Heart right ventricle (tissue), 16 donors: Measurements from ENCODE around the gene GPRASP1. TPM values are rescaled to one million over a fixed set of nuclear protein-coding genes. Genes with fewer than 3 reads are reported as not detected.

Experiments used
- ATAC-seq, 8 donors: fragments of 200-7000 bp; cut with Tn5 transposase; one replicate each; pipeline ENCODE4 v1.9.1; 2020; ENCODE audit warnings: mild to moderate bottlenecking in 8 of 8, moderate library complexity in 8 of 8, moderate number of reproducible peaks in 1 of 8
- DNase-seq, 2 donors: peaks; one replicate each; pipeline ENCODE4 v3.0.0-alpha.2; 2020
- H3K27ac ChIP-seq, 10 donors: fragments of 200-600 bp; sonication (generic) in 2 of 10; one replicate each; pipeline versions ENCODE4 v1.5.0 to v1.8.0; 2020 to 2022; ENCODE audit warnings: mild to moderate bottlenecking in 3 of 10
- H3K27me3 ChIP-seq, 7 donors: fragments of 200-600 bp; one replicate each; pipeline ENCODE4 v1.8.0; 2021 to 2022; ENCODE audit warnings: mild to moderate bottlenecking in 2 of 7
- H3K36me3 ChIP-seq, 9 donors: fragments of 200-600 bp; sonication (generic) in 1 of 9; one replicate each; pipeline versions ENCODE4 v1.5.0 to v1.8.0; 2020 to 2022; ENCODE audit warnings: mild to moderate bottlenecking in 2 of 9
- H3K4me1 ChIP-seq, 9 donors: fragments of 200-600 bp; sonication (generic) in 1 of 9; one replicate each; pipeline versions ENCODE4 v1.5.0 to v1.8.0; 2020 to 2022; ENCODE audit warnings: mild to moderate bottlenecking in 4 of 9
- H3K4me3 ChIP-seq, 10 donors: fragments of 200-600 bp; sonication (generic) in 2 of 10; one replicate each; pipeline versions ENCODE4 v1.5.0 to v1.8.0; 2020 to 2022; ENCODE audit warnings: mild to moderate bottlenecking in 7 of 10, moderate library complexity in 2 of 10
- H3K9me3 ChIP-seq, 11 donors: fragments of 200-600 bp in 10 of 11; sonication (generic) in 2 of 11; one replicate each; pipeline versions ENCODE4 v1.5.0 to v1.8.0; 2013 to 2022; ENCODE audit warnings: mild to moderate bottlenecking in 2 of 11, control low read depth in 1 of 11, moderate library complexity in 1 of 11
- WGBS, 2 donors: extraction: QIAGEN DNeasy Blood & Tissue Kit; methylation state at CpG; one replicate each; pipeline ENCODE4 v1.1.7; 2013; ENCODE audit warnings: inconsistent platforms in 1 of 2; 5-methylcytosine and 5-hydroxymethylcytosine counted together
- intact Hi-C, 10 donors: fragments of 100-400 bp; cut with DNase I; formaldehyde crosslinking; loops; one replicate each; pipeline versions ENCODE4 v1.11.1 to v1.14.2; 2022
- polyA plus RNA-seq, 2 donors: library from polyadenylated mRNA; stranded (reverse); fragments of 200-250 nt; gene quantifications; one replicate each; pipeline ENCODE4 v1.2.3, GENCODE V29; 2013
- total RNA-seq, 10 donors: library from RNA; stranded (reverse); fragmentation: NEBNext Ultra II Directional in 3 of 10; extraction: Animal tissue kit (Norgen Biotek cat#: 25700) in 3 of 10; gene quantifications; one replicate each; pipeline versions ENCODE4 v1.2.1 to v1.2.4, GENCODE V29; 2021 to 2023
- TF ChIP-seq, protein P1 (sequence below), 9 donors: fragments of 200-600 bp; sonication (generic) in 2 of 9; IDR thresholded peaks; one replicate each; pipeline versions ENCODE4 v1.5.0 to v1.8.0; 2021 to 2022; ENCODE audit warnings: antibody characterized with exemption in 9 of 9, mild to moderate bottlenecking in 5 of 9, moderate library complexity in 1 of 9
- donor health status: Arrhythmogenic right ventricular cardiomyopathy.
- donor health status: ischemic (EF 13 %, LVEDD 7.1; RV severe dilation, severe dysfunction).
- donor health status: healthy with polysubstance abuse.
- donor health status: DM: no; HTN: yes; CAD: no.
- donor health status: DM: no; HTN: no; CAD: no.
- donor health status: ischemic (EF 25% LVEDD 6.9; RV normal size, moderate dysfunction).
- donor health status: ischemic (EF 25% LVEDD 5.7; RV mildly dilated, moderate dysfunction).
- donor health status: healthy.
- donor health status: DM: yes; HTN: yes; CAD: no.
- donor health status: Ischemic cardiomyopathy.
- donor health status: ischemic (EF 35%, LVEDD 5.7; RV mildly dilated, moderate dysfunction).
- donor health status: nonischemic (EF 11% LVEDD 7.7; RV severe dilation, severe dysfunction).
- donor health status: DM: yes; HTN: yes; CAD: no.
- donor health status: PGD.
- donor health status: ischemic (EF 29% LVEDD 5.4; RV normal size, mild dysfunction).
- donor health status: nonischemic (EF 23%, LVEDD 6.1; RV moderate dilation, normal function).

The GPRASP1 gene
- total and polyA plus RNA-seq, 12 donors = 1.2 to 10.0 (median 7.3) TPM

DNA sequence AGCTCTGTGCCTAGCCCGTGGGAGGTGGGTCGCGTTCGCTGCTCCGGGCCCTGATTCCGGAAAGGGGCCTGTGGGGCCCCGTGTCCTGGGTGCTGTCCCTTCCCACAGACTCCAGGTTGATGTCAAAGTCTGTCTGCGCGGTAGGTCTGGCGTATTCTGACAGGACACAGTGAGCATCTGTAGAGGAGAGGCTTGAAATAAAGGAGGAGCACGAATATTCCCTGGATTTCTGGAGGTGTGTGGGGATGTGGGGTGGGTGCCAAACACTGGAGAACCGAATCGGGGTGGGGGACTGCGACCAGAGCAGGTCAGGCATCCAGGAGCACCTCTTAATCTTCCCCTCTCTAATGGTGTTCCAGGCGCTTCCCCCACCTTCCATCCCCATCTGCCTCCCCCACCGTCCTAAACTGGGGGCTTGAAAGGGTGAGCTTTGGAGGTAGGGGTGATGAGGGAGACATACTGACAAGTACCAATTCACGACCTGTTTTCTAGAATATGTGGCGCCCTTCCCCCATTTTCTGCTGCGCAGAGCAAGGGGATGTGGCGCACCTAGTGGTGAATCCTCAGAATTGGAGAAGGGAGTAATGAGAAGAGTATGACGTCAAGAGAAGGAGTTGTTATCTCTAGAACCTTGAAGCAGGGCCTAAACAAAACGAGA lies 877 bp downstream of the GPRASP1 start:
- Histone ChIP-seq H3K36me3 (no peaks in the 10 kb centered on the region), H3K27me3 (peaks cover 0 to 14% (median 0%) of the 10 kb centered on the region in 7 donors), H3K4me3 (peak overlapping the region; percentile 24 to 79 (median 66)), H3K27ac (peak overlapping the region in 8 of 10 donors; percentile 9 to 78 (median 66)), H3K9me3 (no peaks in the 10 kb centered on the region), H3K4me1 (peaks cover 0 to 6% (median 0%) of the 10 kb centered on the region in 9 donors)
- 4 to 10% methylated on average over 16 to 22 of the region's 22 CpGs for WGBS, 2 donors
- TF ChIP-seq, protein P1, sequence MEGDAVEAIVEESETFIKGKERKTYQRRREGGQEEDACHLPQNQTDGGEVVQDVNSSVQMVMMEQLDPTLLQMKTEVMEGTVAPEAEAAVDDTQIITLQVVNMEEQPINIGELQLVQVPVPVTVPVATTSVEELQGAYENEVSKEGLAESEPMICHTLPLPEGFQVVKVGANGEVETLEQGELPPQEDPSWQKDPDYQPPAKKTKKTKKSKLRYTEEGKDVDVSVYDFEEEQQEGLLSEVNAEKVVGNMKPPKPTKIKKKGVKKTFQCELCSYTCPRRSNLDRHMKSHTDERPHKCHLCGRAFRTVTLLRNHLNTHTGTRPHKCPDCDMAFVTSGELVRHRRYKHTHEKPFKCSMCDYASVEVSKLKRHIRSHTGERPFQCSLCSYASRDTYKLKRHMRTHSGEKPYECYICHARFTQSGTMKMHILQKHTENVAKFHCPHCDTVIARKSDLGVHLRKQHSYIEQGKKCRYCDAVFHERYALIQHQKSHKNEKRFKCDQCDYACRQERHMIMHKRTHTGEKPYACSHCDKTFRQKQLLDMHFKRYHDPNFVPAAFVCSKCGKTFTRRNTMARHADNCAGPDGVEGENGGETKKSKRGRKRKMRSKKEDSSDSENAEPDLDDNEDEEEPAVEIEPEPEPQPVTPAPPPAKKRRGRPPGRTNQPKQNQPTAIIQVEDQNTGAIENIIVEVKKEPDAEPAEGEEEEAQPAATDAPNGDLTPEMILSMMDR (IDR thresholded peaks at IDR 0.05) = peak in 8 of 9 donors; percentile 26 to 64 (median 48)
- ATAC-seq (peak; percentile 44 to 89 (median 69)), DNase-seq (peak in 1 of 2 donors; percentile 43)
- intact Hi-C loops = loop anchor here in 3 of 10 donors (5.0 to 10.0 kb wide), 4 partner anchors 47 to 63 kb away; partner anchors contain the start of genes GPRASP2 (in 2 of the 3) and ARMCX5 (in 1 of the 3)

DNA sequence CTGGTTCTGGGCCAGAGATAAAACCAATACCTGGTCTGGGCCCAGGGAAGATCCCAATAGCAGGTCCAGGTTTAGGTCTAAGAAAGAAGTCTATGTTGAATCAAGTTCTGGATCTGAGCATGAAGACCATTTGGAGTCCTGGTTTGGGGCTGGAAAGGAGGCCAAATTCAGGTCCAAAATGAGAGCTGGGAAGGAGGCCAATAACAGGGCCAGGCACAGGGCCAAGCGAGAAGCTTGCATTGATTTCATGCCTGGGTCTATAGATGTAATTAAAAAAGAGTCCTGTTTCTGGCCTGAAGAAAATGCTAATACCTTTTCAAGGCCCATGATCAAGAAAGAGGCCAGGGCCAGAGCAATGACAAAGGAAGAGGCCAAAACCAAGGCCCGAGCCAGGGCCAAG lies 3.4 kb downstream of the GPRASP1 start:
- DNase-seq (no peak), ATAC-seq (no peak)
- TF ChIP-seq, protein P1 (IDR thresholded peaks at IDR 0.05) = no peak
- 58 to 65% methylated on average over 2 of the region's 2 CpGs for WGBS, 2 donors
- Histone ChIP-seq H3K36me3 (no peaks in the 10 kb centered on the region), H3K4me1 (peaks cover 0 to 16% (median 5%) of the 10 kb centered on the region in 9 donors), H3K4me3 (no peak overlapping the region), H3K27ac (no peak overlapping the region), H3K9me3 (no peaks in the 10 kb centered on the region), H3K27me3 (peaks cover 0 to 14% (median 0%) of the 10 kb centered on the region in 7 donors)
- intact Hi-C loops = loop anchor here in 5 of 10 donors (5.0 to 10.0 kb wide), 6 partner anchors 50 to 63 kb away; partner anchors contain the start of genes GPRASP2 (in 3 of the 5) and ARMCX5 (in 1 of the 5)

DNA sequence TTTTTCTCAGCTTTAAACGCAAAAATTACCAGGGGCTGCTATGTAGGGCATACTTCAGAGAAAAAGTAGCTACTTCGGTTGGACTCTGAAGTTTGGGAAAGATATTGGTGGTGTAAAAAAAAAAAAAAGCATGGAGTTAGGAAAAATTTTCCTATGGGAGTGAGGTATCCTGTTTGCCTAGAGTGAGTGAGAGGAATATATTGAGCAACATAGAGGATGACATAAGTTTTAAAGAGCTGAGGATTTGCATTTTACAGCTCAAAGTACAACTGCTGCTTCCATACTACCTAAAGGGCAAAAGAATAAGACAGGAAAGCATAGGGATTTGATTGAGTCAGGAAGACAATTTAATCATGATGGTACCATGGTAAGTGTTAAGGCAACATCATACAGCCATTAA lies 7.3 kb downstream of the GPRASP1 start:
- 63 to 75% methylated on average over 2 of the region's 2 CpGs for WGBS, 2 donors
- DNase-seq (no peak), ATAC-seq (no peak)
- no peaks in the 10 kb centered on the region for H3K9me3 ChIP-seq
- intact Hi-C loops = loop anchor here in 4 of 10 donors (5.0 to 10.0 kb wide), 4 partner anchors 54 to 59 kb away; partner anchors contain the start of gene GPRASP2 (in 3 of the 4)
- peaks cover 0 to 10% (median 5%) of the 10 kb centered on the region in 9 donors for H3K4me1 ChIP-seq
- TF ChIP-seq, protein P1 (IDR thresholded peaks at IDR 0.05) = no peak
- peaks cover 0 to 6% (median 0%) of the 10 kb centered on the region in 7 donors for H3K27me3 ChIP-seq
- H3K4me3 ChIP-seq = no peak overlapping the region
- no peaks in the 10 kb centered on the region for H3K36me3 ChIP-seq
- no peak overlapping the region for H3K27ac ChIP-seq
